Hepatocyte (in vitro differentiated cells): Measurements from ENCODE around the gene LSM10. TPM values are rescaled to one million over a fixed set of nuclear protein-coding genes. Genes with fewer than 3 reads are reported as not detected.

Experiments
- DNase-seq: peaks from one replicate; pipeline ENCODE4 v3.0.0-alpha.2; 2016; ENCODE audit warnings: low spot score
- H2AFZ ChIP-seq: fragments of 200-600 bp; sonication (generic); 2 replicates; pipeline ENCODE4 v1.6.0; 2016; ENCODE audit warnings: antibody characterized with exemption, mild to moderate bottlenecking
- H3K27ac ChIP-seq: fragments of 200-600 bp; sonication (generic); 2 replicates; pipeline ENCODE4 v1.5.1; 2016; ENCODE audit warnings: mild to moderate bottlenecking
- H3K27me3 ChIP-seq: fragments of 200-600 bp; sonication (generic); 2 replicates; pipeline ENCODE4 v1.6.1; 2016
- H3K36me3 ChIP-seq: fragments of 200-600 bp; sonication (generic); replicated peaks from 2 replicates; pipeline ENCODE4 v1.5.1; 2016; ENCODE audit warnings: low read depth; ENCODE audit not compliant: insufficient read depth
- H3K4me1 ChIP-seq: fragments of 200-600 bp; sonication (generic); 2 replicates; pipeline ENCODE4 v1.5.1; 2016; ENCODE audit warnings: mild to moderate bottlenecking, moderate library complexity; ENCODE audit not compliant: insufficient read depth
- H3K4me2 ChIP-seq: fragments of 200-600 bp; sonication (generic); 2 replicates; pipeline ENCODE4 v1.6.0; 2016
- H3K4me3 ChIP-seq: fragments of 200-600 bp; sonication (generic); 2 replicates; pipeline ENCODE4 v1.5.1; 2016; ENCODE audit warnings: mild to moderate bottlenecking
- H3K79me2 ChIP-seq: fragments of 200-600 bp; sonication (generic); 2 replicates; pipeline ENCODE4 v1.6.0; 2017; ENCODE audit warnings: mild to moderate bottlenecking
- H3K9me2 ChIP-seq: fragments of 200-600 bp; sonication (generic); replicated peaks from 2 replicates; pipeline ENCODE4 v1.6.0; 2017; ENCODE audit warnings: mild to moderate bottlenecking; ENCODE audit not compliant: insufficient read depth
- H3K9me3 ChIP-seq: fragments of 200-600 bp; sonication (generic); 2 replicates; pipeline ENCODE4 v1.5.1; 2016; ENCODE audit warnings: low read depth, mild to moderate bottlenecking
- H4K20me1 ChIP-seq: fragments of 200-600 bp; sonication (generic); 2 replicates; pipeline ENCODE4 v1.6.0; 2016; ENCODE audit warnings: mild to moderate bottlenecking; ENCODE audit not compliant: insufficient read depth, poor library complexity, severe bottlenecking
- EZH2 ChIP-seq: fragments of 200-600 bp; sonication (generic); IDR thresholded peaks from 2 replicates; pipeline ENCODE4 v1.6.1; 2016; ENCODE audit warnings: antibody characterized with exemption, mild to moderate bottlenecking, borderline replicate concordance
- EZH2phosphoT487 ChIP-seq: fragments of 200-600 bp; sonication (generic); IDR thresholded peaks from one replicate; pipeline ENCODE4 v1.6.1; 2018; ENCODE audit warnings: antibody characterized with exemption, mild to moderate bottlenecking, low read depth, moderate library complexity; ENCODE audit not compliant: unreplicated experiment, severe bottlenecking
- WGBS: methylation state at CpG from one replicate; pipeline ENCODE4 v1.1.6; 2016; ENCODE audit warnings: low lambda C conversion rate; ENCODE audit errors: missing lambda C conversion rate; 5-methylcytosine and 5-hydroxymethylcytosine counted together
- polyA plus RNA-seq: library from polyadenylated mRNA; unstranded; fragments of >200 nt; fragmentation: Nextera tagmentation; extraction: Ambion mirVana; gene quantifications from 2 replicates; pipeline ENCODE4 v1.2.1, GENCODE V29; 2016
- total RNA-seq: library from RNA; depleted of rRNA; stranded (reverse); fragments of >200 nt; gene quantifications from 2 replicates; pipeline ENCODE4 v1.2.3, GENCODE V29; 2014
- TF ChIP-seq, protein P1 (sequence below): fragments of 200-600 bp; sonication (generic); IDR thresholded peaks from 2 replicates; pipeline ENCODE4 v1.5.1; 2016; ENCODE audit warnings: antibody characterized with exemption, mild to moderate bottlenecking; ENCODE audit not compliant: poor library complexity

LSM10 gene
- total and polyA plus RNA-seq, 2 experiments from 2014 or later, result 9.4 to 63.9 TPM

DNA sequence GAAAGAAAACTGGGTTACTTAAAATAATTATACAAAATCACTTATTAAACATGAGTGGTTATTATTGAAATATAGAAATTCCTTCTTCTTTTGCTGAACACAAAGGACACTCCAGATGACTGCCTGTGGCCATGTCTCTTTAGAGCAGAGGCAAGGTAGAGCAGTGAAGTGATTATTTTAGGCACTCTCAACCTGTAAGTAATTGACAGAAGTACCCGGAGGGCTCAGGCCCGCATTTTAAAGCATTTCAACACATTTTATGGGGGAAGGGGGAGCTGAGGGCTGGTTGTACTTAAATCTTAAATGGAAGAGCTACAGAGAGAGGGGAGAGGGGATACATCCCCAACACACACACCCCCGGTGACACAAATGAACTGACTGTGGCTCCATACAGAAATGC, 42.3 kb upstream of the LSM10 start:
- H3K27ac ChIP-seq, result peak overlapping the region; percentile 70
- H4K20me1 ChIP-seq, result no peaks in the 10 kb centered on the region
- DNase-seq, result no peak
- H2AFZ ChIP-seq, result no peak overlapping the region
- H3K27me3 ChIP-seq, result no peaks in the 10 kb centered on the region
- no peak for TF ChIP-seq EZH2phosphoT487
- TF ChIP-seq, protein P1, sequence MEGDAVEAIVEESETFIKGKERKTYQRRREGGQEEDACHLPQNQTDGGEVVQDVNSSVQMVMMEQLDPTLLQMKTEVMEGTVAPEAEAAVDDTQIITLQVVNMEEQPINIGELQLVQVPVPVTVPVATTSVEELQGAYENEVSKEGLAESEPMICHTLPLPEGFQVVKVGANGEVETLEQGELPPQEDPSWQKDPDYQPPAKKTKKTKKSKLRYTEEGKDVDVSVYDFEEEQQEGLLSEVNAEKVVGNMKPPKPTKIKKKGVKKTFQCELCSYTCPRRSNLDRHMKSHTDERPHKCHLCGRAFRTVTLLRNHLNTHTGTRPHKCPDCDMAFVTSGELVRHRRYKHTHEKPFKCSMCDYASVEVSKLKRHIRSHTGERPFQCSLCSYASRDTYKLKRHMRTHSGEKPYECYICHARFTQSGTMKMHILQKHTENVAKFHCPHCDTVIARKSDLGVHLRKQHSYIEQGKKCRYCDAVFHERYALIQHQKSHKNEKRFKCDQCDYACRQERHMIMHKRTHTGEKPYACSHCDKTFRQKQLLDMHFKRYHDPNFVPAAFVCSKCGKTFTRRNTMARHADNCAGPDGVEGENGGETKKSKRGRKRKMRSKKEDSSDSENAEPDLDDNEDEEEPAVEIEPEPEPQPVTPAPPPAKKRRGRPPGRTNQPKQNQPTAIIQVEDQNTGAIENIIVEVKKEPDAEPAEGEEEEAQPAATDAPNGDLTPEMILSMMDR, result no peak
- no peak for TF ChIP-seq EZH2
- no peak overlapping the region for H3K4me2 ChIP-seq
- no peaks in the 10 kb centered on the region for H3K4me1 ChIP-seq
- no peaks in the 10 kb centered on the region for H3K79me2 ChIP-seq
- H3K9me3 ChIP-seq, result no peaks in the 10 kb centered on the region
- WGBS, result 46% methylated on average over 3 of the region's 3 CpGs
- H3K36me3 ChIP-seq, result no peaks in the 10 kb centered on the region
- H3K4me3 ChIP-seq, result no peak overlapping the region
- H3K9me2 ChIP-seq, result no peaks in the 10 kb centered on the region

DNA sequence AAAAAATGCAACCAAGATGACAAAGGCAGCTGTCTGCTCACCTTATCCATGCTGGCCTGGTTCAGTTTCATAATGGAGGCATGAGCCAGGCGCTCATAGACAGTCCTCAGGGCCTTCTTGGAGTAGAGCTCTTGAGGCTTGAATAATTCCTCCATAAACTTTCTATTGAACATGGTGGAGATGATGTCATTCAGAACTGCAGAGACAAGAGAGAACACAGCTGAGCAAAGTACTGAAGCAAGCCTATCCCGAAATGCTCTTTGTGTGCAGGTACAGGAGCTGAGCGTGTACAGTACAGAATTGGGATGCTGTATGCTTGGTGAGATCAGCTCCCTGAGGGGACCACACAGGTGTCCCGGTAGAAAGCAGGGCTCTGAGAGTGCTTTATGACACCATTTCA, 41.0 kb upstream of the LSM10 start:
- 89% methylated on average over 4 of the region's 4 CpGs for WGBS
- TF ChIP-seq EZH2phosphoT487 (no peak), EZH2 (no peak)
- TF ChIP-seq, protein P1, result no peak
- H3K9me2 ChIP-seq, result no peaks in the 10 kb centered on the region

DNA sequence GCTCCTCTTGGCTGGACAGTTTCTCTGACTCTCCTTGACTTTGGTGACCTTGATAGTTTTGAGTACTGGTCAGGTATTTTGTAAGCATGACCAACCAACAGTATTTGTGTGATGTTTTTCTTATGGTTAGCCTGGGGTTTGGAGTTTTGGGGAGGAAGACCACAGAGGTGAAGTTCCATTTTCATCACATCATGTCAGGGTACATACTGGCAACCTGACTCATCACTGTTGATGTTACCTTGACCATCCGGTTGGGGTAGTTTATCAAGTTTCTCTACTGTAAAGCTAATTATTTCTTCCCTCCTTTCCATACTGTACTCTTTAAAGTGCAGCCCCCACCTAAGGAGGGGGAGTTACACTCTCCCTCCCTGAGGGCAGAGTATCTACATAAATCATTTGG, 39.1 kb upstream of the LSM10 start:
- Histone ChIP-seq H3K9me2 (no peaks in the 10 kb centered on the region), H3K4me1 (no peaks in the 10 kb centered on the region), H3K27me3 (no peaks in the 10 kb centered on the region), H3K4me2 (no peak overlapping the region), H3K27ac (peak overlapping the region; percentile 76), H3K9me3 (no peaks in the 10 kb centered on the region), H3K4me3 (no peak overlapping the region), H2AFZ (no peak overlapping the region), H3K36me3 (no peaks in the 10 kb centered on the region), H4K20me1 (no peaks in the 10 kb centered on the region), H3K79me2 (no peaks in the 10 kb centered on the region)
- TF ChIP-seq EZH2phosphoT487 (no peak), EZH2 (no peak)
- TF ChIP-seq, protein P1, result no peak
- DNase-seq, result peak; percentile 28
- WGBS, result 48% methylated on average over 1 of the region's 1 CpG

More for the DNA sequence above, 41.0 kb upstream of the LSM10 start:
- H3K27ac ChIP-seq, result no peak overlapping the region
- H3K4me3 ChIP-seq, result no peak overlapping the region
- H3K9me3 ChIP-seq, result no peaks in the 10 kb centered on the region
- H3K36me3 ChIP-seq, result no peaks in the 10 kb centered on the region
- no peak overlapping the region for H2AFZ ChIP-seq
- H4K20me1 ChIP-seq, result no peaks in the 10 kb centered on the region
- no peak for DNase-seq
- H3K4me1 ChIP-seq, result no peaks in the 10 kb centered on the region
- no peak overlapping the region for H3K4me2 ChIP-seq
- no peaks in the 10 kb centered on the region for H3K79me2 ChIP-seq
- H3K27me3 ChIP-seq, result no peaks in the 10 kb centered on the region

DNA sequence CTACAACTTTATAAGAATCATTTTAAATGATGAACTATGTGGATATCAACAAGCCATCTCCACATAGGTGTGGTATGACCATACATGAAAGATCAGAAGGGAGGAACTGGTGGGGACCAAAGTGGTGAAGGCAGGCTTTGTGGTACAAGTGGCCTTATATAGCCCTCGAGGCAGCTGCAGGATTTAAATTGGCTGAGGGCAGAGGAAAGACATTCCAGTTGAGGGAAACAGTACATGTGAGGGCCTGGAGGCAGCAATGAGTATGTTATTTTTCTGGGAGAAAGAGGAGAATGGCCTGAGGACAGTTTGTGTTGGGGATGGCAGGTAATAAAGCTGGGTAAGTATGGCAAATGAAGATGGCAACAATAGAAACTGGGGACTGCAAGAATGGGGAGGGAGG, 35.4 kb upstream of the LSM10 start:
- Histone ChIP-seq H3K4me3 (no peak overlapping the region), H2AFZ (no peak overlapping the region), H3K36me3 (no peaks in the 10 kb centered on the region), H3K4me1 (no peaks in the 10 kb centered on the region), H3K27me3 (no peaks in the 10 kb centered on the region), H3K79me2 (no peaks in the 10 kb centered on the region), H4K20me1 (no peaks in the 10 kb centered on the region), H3K4me2 (no peak overlapping the region), H3K9me2 (no peaks in the 10 kb centered on the region), H3K9me3 (no peaks in the 10 kb centered on the region), H3K27ac (peak overlapping the region; percentile 56)
- TF ChIP-seq EZH2 (no peak), EZH2phosphoT487 (no peak)
- TF ChIP-seq, protein P1, result no peak
- 53% methylated on average over 1 of the region's 1 CpG for WGBS
- no peak for DNase-seq
